A549 (cell line): Measurements from ENCODE around the gene ZNF429. TPM values are rescaled to one million over a fixed set of nuclear protein-coding genes. Genes with fewer than 3 reads are reported as not detected.

ENCODE experiments used
- ATAC-seq, 2 experiments: fragments of 200-7000 bp in 1 of 2; fragments of >200 bp in 1 of 2; cut with Nextera tagmentation in 1 of 2; cut with Tn5 transposase in 1 of 2; 3 replicates each; pipeline versions ENCODE4 v1.8.0 to v1.9.1; 2018 to 2020; ENCODE audit warnings: mild to moderate bottlenecking in 1 of 2, moderate library complexity in 1 of 2
- CTCF ChIA-PET: fragments of 300-600 bp; sonication (Branson Sonifier 250); formaldehyde crosslinking; extraction: SDS; loops from one replicate; lab custom pipeline; 2021; ENCODE audit warnings: antibody characterized with exemption, inconsistent platforms; lab: Yijun Ruan, JAX
- POLR2A ChIA-PET: fragments of 350-600 bp; formaldehyde crosslinking; extraction: SDS; loops from one replicate; lab custom pipeline; 2021; ENCODE audit warnings: antibody characterized with exemption, inconsistent platforms; lab: Yijun Ruan, JAX
- DNase-seq, 2 experiments: peaks; one replicate each; pipeline versions ENCODE4 v3.0.0 to v3.0.0-alpha.2; 2011 to 2016; ENCODE audit warnings: low read depth in 1 of 2, low spot score in 1 of 2
- FAIRE-seq: peaks from 2 replicates; lab custom pipeline; 2011; peaks lifted over from hg19 to GRCh38; lab: Jason Lieb, UNC
- H3K27ac ChIP-seq, 2 experiments: fragments of >200 bp; sonication (Bioruptor Twin); formaldehyde crosslinking; 3 replicates each; pipeline ENCODE4 v1.5.1; 2016 to 2017
- H3K4me1 ChIP-seq: fragments of >200 bp; sonication (Bioruptor Twin); formaldehyde crosslinking; 3 replicates; pipeline ENCODE4 v1.6.1; 2016
- H3K4me2 ChIP-seq: fragments of >200 bp; sonication (Bioruptor Twin); formaldehyde crosslinking; 3 replicates; pipeline ENCODE4 v1.6.1; 2016
- H3K4me3 ChIP-seq: fragments of >200 bp; sonication (Bioruptor Twin); formaldehyde crosslinking; 3 replicates; pipeline ENCODE4 v1.5.1; 2016
- H3K9me3 ChIP-seq: fragments of >200 bp; sonication (Bioruptor Twin); formaldehyde crosslinking; 3 replicates; pipeline ENCODE4 v1.6.1; 2016
- BCL3 ChIP-seq: fragments of >200 bp; sonication (Bioruptor Twin); formaldehyde crosslinking; IDR thresholded peaks from 3 replicates; pipeline ENCODE4 v1.6.1; 2016
- BHLHE40 ChIP-seq: IDR thresholded peaks from 2 replicates; pipeline ENCODE4 v1.6.1; 2012; ENCODE audit warnings: low read depth, low read length, inconsistent platforms
- CBX2 ChIP-seq: fragments of 200-600 bp; sonication (generic); IDR thresholded peaks from 2 replicates; pipeline ENCODE4 v1.6.1; 2016; ENCODE audit warnings: low read depth, mild to moderate bottlenecking, borderline replicate concordance
- CEBPB ChIP-seq, 2 experiments: fragments of >200 bp in 1 of 2; sonication (Bioruptor Twin) in 1 of 2; formaldehyde crosslinking in 1 of 2; IDR thresholded peaks; 2 replicates each; pipeline ENCODE4 v1.6.1; 2012 to 2016
- CHD2 ChIP-seq: fragments of 150-350 bp; IDR thresholded peaks from 2 replicates; pipeline ENCODE4 v1.6.1; 2014; ENCODE audit warnings: low read length; ENCODE audit not compliant: partially characterized antibody
- CTCF ChIP-seq: fragments of >200 bp; sonication (Bioruptor Twin); formaldehyde crosslinking; IDR thresholded peaks from 3 replicates; pipeline ENCODE4 v1.5.1; 2016
- ELK1 ChIP-seq: fragments of 150-350 bp; IDR thresholded peaks from 2 replicates; pipeline ENCODE4 v1.6.1; 2014; ENCODE audit warnings: low read depth, mild to moderate bottlenecking, low read length
- EP300 ChIP-seq, 2 experiments: fragments of >200 bp; sonication (Bioruptor Twin); formaldehyde crosslinking; IDR thresholded peaks; 2 replicates in 1 of 2; 3 replicates in 1 of 2; pipeline ENCODE4 v1.6.1; 2016 to 2017
- FOSL2 ChIP-seq, 2 experiments: fragments of 450-650 bp in 1 of 2; fragments of >200 bp in 1 of 2; sonication (Bioruptor Twin) in 1 of 2; formaldehyde crosslinking; IDR thresholded peaks; 2 replicates each; pipeline versions ENCODE4 v1.5.0 to v1.6.1; 2016 to 2020; ENCODE audit warnings: mild to moderate bottlenecking in 1 of 2, moderate library complexity in 1 of 2
- HDAC2 ChIP-seq: fragments of 200-600 bp; sonication (generic); IDR thresholded peaks from 2 replicates; pipeline ENCODE4 v1.6.1; 2016
- HMGXB4 ChIP-seq: fragments of 250-450 bp; sonication (Bioruptor Pico); IDR thresholded peaks from 2 replicates; pipeline ENCODE4 v1.5.0; 2021; ENCODE audit warnings: mild to moderate bottlenecking, moderate library complexity, borderline replicate concordance
- JUNB ChIP-seq: fragments of >200 bp; sonication (Bioruptor Twin); formaldehyde crosslinking; IDR thresholded peaks from 2 replicates; pipeline ENCODE4 v1.6.1; 2016
- MAFK ChIP-seq: fragments of 450-650 bp; IDR thresholded peaks from 2 replicates; pipeline ENCODE4 v1.6.1; 2014; ENCODE audit not compliant: partially characterized antibody
- MAX ChIP-seq: IDR thresholded peaks from 2 replicates; pipeline ENCODE4 v1.6.1; 2012
- MAZ ChIP-seq: fragments of 150-350 bp; IDR thresholded peaks from 2 replicates; pipeline ENCODE4 v1.6.1; 2014; ENCODE audit warnings: antibody characterized with exemption, low read depth, low read length, borderline replicate concordance
- NR3C1 ChIP-seq: fragments of >200 bp; sonication (Bioruptor Twin); formaldehyde crosslinking; IDR thresholded peaks from 3 replicates; pipeline ENCODE4 v1.6.1; 2017
- RCOR1 ChIP-seq: fragments of 150-350 bp; IDR thresholded peaks from 2 replicates; pipeline ENCODE4 v1.6.1; 2014; ENCODE audit warnings: antibody characterized with exemption, low read length, low read depth
- SMC3 ChIP-seq: fragments of >200 bp; sonication (Bioruptor Twin); formaldehyde crosslinking; IDR thresholded peaks from 3 replicates; pipeline ENCODE4 v1.6.1; 2018; ENCODE audit warnings: inconsistent platforms
- TP53 ChIP-seq: fragments of 250-450 bp; sonication (Bioruptor Pico); IDR thresholded peaks from 2 replicates; pipeline ENCODE4 v1.5.0; 2021; ENCODE audit warnings: mild to moderate bottlenecking, moderate library complexity
- ZSCAN20 ChIP-seq: fragments of 250-450 bp; sonication (Bioruptor Pico); IDR thresholded peaks from 2 replicates; pipeline ENCODE4 v1.8.0; 2022; ENCODE audit warnings: mild to moderate bottlenecking, moderate library complexity
- WGBS: methylation state at CpG from one replicate; pipeline ENCODE4 v1.1.6; 2017; ENCODE audit errors: missing lambda C conversion rate; 5-methylcytosine and 5-hydroxymethylcytosine counted together
- polyA plus RNA-seq, 4 experiments: library from polyadenylated mRNA; depleted of rRNA in 3 of 4; stranded (reverse); fragments of >200 nt; fragmentation: RNase III in 1 of 4; extraction: RNeasy Plus Mini Kit Qiagen cat#74134 plus additional on column Dnase treatment in 1 of 4; gene quantifications; 2 replicates in 3 of 4; 3 replicates in 1 of 4; pipeline ENCODE4 v1.2.3, GENCODE V29; 2011 to 2017

Gene ZNF429
- polyA plus RNA-seq, 2 of the 4 experiments (the other 2 are of a cell fraction): not detected

- no peak for TF ChIP-seq HDAC2
- no peak for TF ChIP-seq SMC3
- no peak for TF ChIP-seq NR3C1
- no peak for TF ChIP-seq BHLHE40
- no peak for TF ChIP-seq HMGXB4 (CRISPR knock-in tag)
- no peak for TF ChIP-seq EP300 (IDR thresholded peaks at IDR 0.05)
- no peak for TF ChIP-seq JUNB
- TF ChIP-seq CTCF: no peak
- no peak for TF ChIP-seq CBX2
- TF ChIP-seq ZSCAN20 (CRISPR knock-in tag): no peak
- no peak for TF ChIP-seq CHD2
- no peak for TF ChIP-seq MAFK
- no peak for TF ChIP-seq CEBPB (IDR thresholded peaks at IDR 0.05)
- TF ChIP-seq TP53: no peak
- TF ChIP-seq MAX: no peak
- no peak for TF ChIP-seq BCL3
- no peak for TF ChIP-seq ELK1
- Histone ChIP-seq H3K4me2 (no peak overlapping the region), H3K9me3 (no peaks in the 10 kb centered on the region), H3K27ac (no peak overlapping the region), H3K4me3 (no peak overlapping the region), H3K4me1 (no peaks in the 10 kb centered on the region)
- 45% methylated on average over 1 of the region's 12 CpGs for WGBS
- no peak for ATAC-seq
- DNase-seq: no peak
- POLR2A ChIA-PET: no interaction called here
- CTCF ChIA-PET: no interaction called here
- no peak for FAIRE-seq
These were observed 81.7 kb downstream of the ZNF429 start for GRCh38 chr19:21587117-21587461.

- Histone ChIP-seq H3K9me3 (no peaks in the 10 kb centered on the region), H3K4me2 (no peak overlapping the region), H3K4me1 (no peaks in the 10 kb centered on the region), H3K4me3 (no peak overlapping the region), H3K27ac (no peak overlapping the region)
- no peak for ATAC-seq
- ChIA-PET POLR2A (no interaction called here), CTCF (no interaction called here)
- FAIRE-seq: no peak
- 0% methylated on average over 4 of the region's 5 CpGs for WGBS
- TF ChIP-seq FOSL2 (IDR thresholded peaks at IDR 0.05) (no peak), FOSL2 (CRISPR knock-in tag; IDR thresholded peaks at IDR 0.05) (no peak), RCOR1 (no peak), TP53 (no peak), MAZ (no peak), CEBPB (IDR thresholded peaks at IDR 0.05) (no peak)
- no peak for DNase-seq
These were observed 82.1 kb downstream of the ZNF429 start for GRCh38 chr19:21587549-21587948.
